Peyer's patch (tissue), 4 donors: ENCODE data around the gene SLC50A1. TPM values are rescaled to one million over a fixed set of nuclear protein-coding genes. Genes with fewer than 3 reads are reported as not detected.

Source experiments
- DNase-seq, 3 donors: peaks; one replicate each; pipeline ENCODE4 v3.0.0-alpha.2; 2017 to 2019
- H3K27ac ChIP-seq, 4 donors: fragments of 200-600 bp; sonication (generic); one replicate each; pipeline ENCODE4 v1.5.1; 2016 to 2019
- H3K27me3 ChIP-seq, 2 donors: fragments of 200-600 bp; sonication (generic); one replicate each; pipeline ENCODE4 v1.5.1; 2019
- H3K36me3 ChIP-seq, 3 donors: fragments of 200-600 bp; sonication (generic); one replicate each; pipeline ENCODE4 v1.5.1; 2016 to 2019
- H3K4me1 ChIP-seq, 4 donors: fragments of 200-600 bp; sonication (generic); one replicate each; pipeline ENCODE4 v1.5.1; 2016 to 2019
- H3K4me3 ChIP-seq, 4 donors: fragments of 200-600 bp; sonication (generic); 1 replicate in 3 of 4; 2 replicates in 1 of 4; pipeline ENCODE4 v1.5.1; 2016 to 2019; ENCODE audit warnings: mild to moderate bottlenecking in 1 of 4
- H3K9me3 ChIP-seq, 4 donors: fragments of 200-600 bp; sonication (generic); one replicate each; pipeline ENCODE4 v1.5.1; 2016 to 2019; ENCODE audit warnings: mild to moderate bottlenecking in 1 of 4
- CTCF ChIP-seq, 6 experiments: fragments of 450-650 bp in 4 of 6; fragments of 200-600 bp in 2 of 6; sonication (generic) in 1 of 6; IDR thresholded peaks; one replicate each; pipeline ENCODE4 v1.5.1; 2017 to 2019; ENCODE audit warnings: antibody characterized with exemption in 6 of 6, mild to moderate bottlenecking in 3 of 6, moderate library complexity in 1 of 6
- POLR2A ChIP-seq, 2 donors: fragments of 450-650 bp; IDR thresholded peaks; one replicate each; pipeline ENCODE4 v1.5.1; 2017; ENCODE audit warnings: antibody characterized with exemption in 2 of 2, mild to moderate bottlenecking in 2 of 2, moderate library complexity in 2 of 2
- total RNA-seq, 4 donors: library from RNA; depleted of rRNA; stranded (reverse); fragments of >200 nt; gene quantifications; one replicate each; pipeline ENCODE4 v1.1.0, GENCODE V29; 2016

SLC50A1 gene
- total RNA-seq, 4 donors from 2014 or later, result 42.5 to 83.3 (median 46.7) TPM

DNA sequence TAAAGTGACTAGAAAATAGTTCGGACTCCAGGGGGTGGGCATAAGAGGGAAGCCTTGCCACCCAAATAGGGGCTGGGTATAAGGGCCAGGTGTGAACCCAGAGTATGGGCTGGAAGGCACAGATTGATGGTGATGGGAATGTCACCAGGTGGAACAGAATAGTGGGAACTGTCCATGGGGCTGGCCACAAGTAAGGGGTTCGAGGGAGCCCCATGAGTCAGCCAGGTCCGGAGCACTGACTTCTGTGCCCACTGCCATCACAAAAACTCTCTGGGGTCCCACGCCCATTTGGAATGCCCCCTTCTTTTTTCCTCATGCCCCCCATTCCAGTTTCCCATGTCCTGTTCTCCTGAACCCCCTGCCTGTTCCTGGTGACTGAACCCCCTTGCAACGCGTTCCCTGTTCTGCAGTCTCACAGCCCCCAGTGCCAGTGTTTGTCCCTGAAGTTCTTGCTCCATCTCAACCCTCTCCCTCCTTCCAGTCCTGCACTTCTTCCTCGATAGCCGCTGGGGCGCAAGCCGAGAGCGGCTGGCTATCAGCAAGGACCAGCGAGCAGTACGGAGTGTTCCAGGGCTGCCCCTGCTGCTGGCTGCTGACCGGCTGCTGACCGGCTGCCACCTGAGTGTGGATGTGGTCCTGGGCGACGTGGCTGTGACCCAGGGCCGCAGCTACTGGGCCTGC, 45.9 kb downstream of the SLC50A1 start:
- H3K4me1 ChIP-seq, result peaks cover 7 to 21% (median 13%) of the 10 kb centered on the region in 4 donors
- TF ChIP-seq POLR2A (IDR thresholded peaks at IDR 0.05) (no peak), CTCF (IDR thresholded peaks at IDR 0.05) (no peak)
- H3K9me3 ChIP-seq, result no peaks in the 10 kb centered on the region
- H3K27ac ChIP-seq, result no peak overlapping the region
- no peaks in the 10 kb centered on the region for H3K36me3 ChIP-seq
- no peaks in the 10 kb centered on the region for H3K27me3 ChIP-seq
- H3K4me3 ChIP-seq, result no peak overlapping the region
- peak in 1 of 3 donors; percentile 12 for DNase-seq

GRCh38 chr1:155182052-155182550, 46.4 kb downstream of the SLC50A1 start:
- Histone ChIP-seq H3K9me3 (no peaks in the 10 kb centered on the region), H3K27me3 (no peaks in the 10 kb centered on the region), H3K4me3 (no peak overlapping the region), H3K36me3 (no peaks in the 10 kb centered on the region), H3K4me1 (peaks cover 7 to 21% (median 13%) of the 10 kb centered on the region in 4 donors), H3K27ac (no peak overlapping the region)
- DNase-seq, result peak in 1 of 3 donors; percentile 39
- TF ChIP-seq POLR2A (IDR thresholded peaks at IDR 0.05) (no peak), CTCF (IDR thresholded peaks at IDR 0.05) (no peak)

GRCh38 chr1:155183775-155184221, 48.1 kb downstream of the SLC50A1 start:
- Histone ChIP-seq H3K4me3 (no peak overlapping the region), H3K9me3 (no peaks in the 10 kb centered on the region), H3K36me3 (no peaks in the 10 kb centered on the region), H3K4me1 (peaks cover 7 to 21% (median 13%) of the 10 kb centered on the region in 4 donors), H3K27ac (no peak overlapping the region), H3K27me3 (no peaks in the 10 kb centered on the region)
- DNase-seq, result no peak
- TF ChIP-seq POLR2A (IDR thresholded peaks at IDR 0.05) (no peak), CTCF (IDR thresholded peaks at IDR 0.05) (no peak)

GRCh38 chr1:155184351-155184811, 48.7 kb downstream of the SLC50A1 start:
- Histone ChIP-seq H3K4me3 (no peak overlapping the region), H3K4me1 (peaks cover 7 to 21% (median 13%) of the 10 kb centered on the region in 4 donors), H3K27ac (peak overlapping the region in 2 of 4 donors; percentile 48 to 60), H3K36me3 (no peaks in the 10 kb centered on the region), H3K27me3 (no peaks in the 10 kb centered on the region), H3K9me3 (no peaks in the 10 kb centered on the region)
- DNase-seq, result no peak
- no peak for TF ChIP-seq POLR2A (IDR thresholded peaks at IDR 0.05)
- no peak for TF ChIP-seq CTCF (IDR thresholded peaks at IDR 0.05)

DNA sequence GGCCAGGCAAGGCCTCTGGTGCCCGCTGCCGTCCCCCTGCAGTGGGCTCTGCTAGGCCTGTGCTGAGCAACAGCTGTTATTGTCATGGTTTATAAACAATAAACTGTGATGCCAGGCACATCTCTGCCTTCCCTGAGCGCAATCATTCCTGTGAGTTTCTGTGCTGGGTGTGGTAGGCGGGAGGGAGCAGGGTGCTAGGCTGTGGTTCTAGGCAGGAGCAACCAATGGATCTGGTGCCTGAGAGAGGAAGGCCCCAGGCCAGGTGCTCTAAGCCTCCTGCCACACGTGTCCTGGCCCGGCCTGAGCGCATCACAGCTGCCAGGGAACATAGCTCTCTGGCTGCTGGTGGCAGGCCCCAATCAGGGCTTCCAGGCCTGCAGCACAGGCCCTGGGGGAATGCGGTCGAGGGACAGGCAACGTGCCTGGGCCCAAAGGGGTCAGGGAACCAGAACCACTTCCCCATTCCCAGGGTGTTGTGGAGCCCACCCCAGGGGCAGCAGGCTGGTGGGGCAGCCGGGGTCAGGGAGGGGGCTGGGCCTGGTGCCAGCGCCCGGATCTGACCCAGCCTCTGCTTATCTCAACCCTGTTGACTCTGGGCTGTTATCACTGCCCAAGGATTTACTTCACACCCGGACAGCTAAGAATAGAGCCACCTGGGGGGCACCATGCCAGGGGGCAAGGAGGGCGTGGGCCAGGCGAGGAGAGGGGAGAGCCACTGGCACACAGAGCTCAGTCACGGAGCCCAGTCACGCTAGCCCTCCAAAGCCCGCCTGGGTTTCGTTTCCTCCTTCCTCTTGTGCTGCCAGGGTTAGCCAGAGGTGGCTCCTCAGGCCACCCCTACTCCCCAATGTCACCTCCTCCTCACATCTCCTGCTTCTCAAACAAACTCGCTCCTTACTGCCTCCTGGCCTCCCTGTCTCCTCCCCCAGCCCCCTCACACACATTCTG, 49.5 kb downstream of the SLC50A1 start:
- TF ChIP-seq POLR2A (IDR thresholded peaks at IDR 0.05) (no peak), CTCF (IDR thresholded peaks at IDR 0.05) (no peak)
- Histone ChIP-seq H3K4me3 (no peak overlapping the region), H3K36me3 (no peaks in the 10 kb centered on the region), H3K4me1 (peaks cover 7 to 21% (median 13%) of the 10 kb centered on the region in 4 donors), H3K27me3 (no peaks in the 10 kb centered on the region), H3K27ac (peak overlapping the region; percentile 8 to 60 (median 31)), H3K9me3 (no peaks in the 10 kb centered on the region)
- DNase-seq, result peak; percentile 70 to 77 (median 72)
